WTC11 (cell line): Measurements from ENCODE around the gene MOGAT1. TPM values are rescaled to one million over a fixed set of nuclear protein-coding genes. Genes with fewer than 3 reads are reported as not detected.

ENCODE experiments used
- ATAC-seq: fragments of 200-7000 bp; cut with Tn5 transposase; 2 replicates; pipeline ENCODE4 v1.10.0; 2021; ENCODE audit warnings: mild to moderate bottlenecking, moderate library complexity
- CTCF ChIA-PET: fragments of 300-600 bp; sonication (Branson Sonifier 250); formaldehyde crosslinking; loops from one replicate; lab custom pipeline; 2021; ENCODE audit warnings: antibody characterized with exemption; lab: Charles Lee
- POLR2A ChIA-PET: fragments of 350-600 bp; sonication (Branson Sonifier 250); formaldehyde crosslinking; loops from one replicate; lab custom pipeline; 2021; ENCODE audit warnings: antibody characterized with exemption; lab: Charles Lee
- DNase-seq: peaks from one replicate; pipeline ENCODE4 v3.0.0; 2021; ENCODE audit warnings: low spot score
- H3K27ac Mint-ChIP-seq: 2 replicates; pipeline ENCODE4 v1.8.0; 2021; ENCODE audit warnings: mixed read lengths
- H3K27me3 Mint-ChIP-seq: 2 replicates; pipeline ENCODE4 v1.8.0; 2021; ENCODE audit warnings: low read depth, mild to moderate bottlenecking, moderate library complexity, mixed read lengths
- H3K36me3 Mint-ChIP-seq: 2 replicates; pipeline ENCODE4 v1.8.0; 2021; ENCODE audit warnings: mixed read lengths
- H3K4me1 Mint-ChIP-seq: 2 replicates; pipeline ENCODE4 v1.8.0; 2022; ENCODE audit warnings: mixed read lengths
- H3K4me3 Mint-ChIP-seq: 2 replicates; pipeline ENCODE4 v1.8.0; 2021; ENCODE audit warnings: mild to moderate bottlenecking, moderate library complexity, mixed read lengths
- H3K9me3 Mint-ChIP-seq: 2 replicates; pipeline ENCODE4 v1.8.0; 2021; ENCODE audit warnings: mixed read lengths
- ELF4 ChIP-seq: sonication (generic); formaldehyde crosslinking; IDR thresholded peaks from 2 replicates; pipeline ENCODE4 v1.8.1; 2022; ENCODE audit warnings: low read depth, mild to moderate bottlenecking, moderate library complexity, missing genetic modification reagents
- EMX1 ChIP-seq: fragments of 250-450 bp; sonication (Bioruptor Pico); IDR thresholded peaks from 2 replicates; pipeline ENCODE4 v1.8.0; 2021; ENCODE audit warnings: mild to moderate bottlenecking
- ESRRA ChIP-seq: sonication (generic); formaldehyde crosslinking; IDR thresholded peaks from 2 replicates; pipeline ENCODE4 v1.8.1; 2022; ENCODE audit warnings: mild to moderate bottlenecking, missing genetic modification reagents, borderline replicate concordance
- FOXK1 ChIP-seq: sonication (generic); formaldehyde crosslinking; IDR thresholded peaks from 2 replicates; pipeline ENCODE4 v1.8.0; 2022; ENCODE audit warnings: mild to moderate bottlenecking, moderate library complexity, missing genetic modification reagents
- GABPB1 ChIP-seq: sonication (generic); formaldehyde crosslinking; IDR thresholded peaks from 2 replicates; pipeline ENCODE4 v1.8.1; 2023; ENCODE audit warnings: mild to moderate bottlenecking, missing genetic modification reagents
- HMGA2 ChIP-seq: fragments of 250-450 bp; sonication (Bioruptor Pico); IDR thresholded peaks from 2 replicates; pipeline ENCODE4 v1.4.0; 2021; ENCODE audit warnings: mild to moderate bottlenecking, moderate library complexity
- NFATC4 ChIP-seq: fragments of 250-450 bp; sonication (Bioruptor Pico); IDR thresholded peaks from 2 replicates; pipeline ENCODE4 v1.9.0; 2021; ENCODE audit warnings: mild to moderate bottlenecking
- NR2C2 ChIP-seq: sonication (generic); formaldehyde crosslinking; IDR thresholded peaks from 2 replicates; pipeline ENCODE4 v1.8.0; 2022; ENCODE audit warnings: mild to moderate bottlenecking, missing genetic modification reagents
- NR3C1 ChIP-seq: sonication (generic); formaldehyde crosslinking; conservative IDR thresholded peaks from 2 replicates; pipeline ENCODE4 v1.8.1; 2023; ENCODE audit warnings: low read depth, mild to moderate bottlenecking, missing genetic modification reagents
- SOX15 ChIP-seq: fragments of 250-450 bp; sonication (Bioruptor Pico); IDR thresholded peaks from 2 replicates; pipeline ENCODE4 v1.9.0; 2021; ENCODE audit warnings: mild to moderate bottlenecking
- ZNF121 ChIP-seq: sonication (generic); formaldehyde crosslinking; IDR thresholded peaks from 2 replicates; pipeline ENCODE4 v1.8.0; 2023; ENCODE audit warnings: missing genetic modification reagents
- ZNF263 ChIP-seq: sonication (generic); formaldehyde crosslinking; IDR thresholded peaks from 2 replicates; pipeline ENCODE4 v1.8.1; 2022; ENCODE audit warnings: low read depth, mild to moderate bottlenecking, moderate library complexity, missing genetic modification reagents
- ZNF317 ChIP-seq: sonication (generic); formaldehyde crosslinking; IDR thresholded peaks from 2 replicates; pipeline ENCODE4 v1.8.1; 2023; ENCODE audit warnings: low read depth, mild to moderate bottlenecking, moderate library complexity, missing genetic modification reagents, borderline replicate concordance
- ZNF671 ChIP-seq: fragments of 250-450 bp; sonication (Bioruptor Pico); IDR thresholded peaks from 2 replicates; pipeline ENCODE4 v1.8.0; 2021; ENCODE audit warnings: mild to moderate bottlenecking
- total RNA-seq: library from RNA; stranded (reverse); gene quantifications from 3 replicates; pipeline ENCODE4 v1.2.3, GENCODE V29; 2021
- TF ChIP-seq, protein P1 (sequence below): sonication (generic); formaldehyde crosslinking; IDR thresholded peaks from 2 replicates; pipeline ENCODE4 v1.8.0; 2022; ENCODE audit warnings: mild to moderate bottlenecking, missing genetic modification reagents
- TF ChIP-seq, protein P2 (sequence below): sonication (generic); formaldehyde crosslinking; IDR thresholded peaks from 2 replicates; pipeline ENCODE4 v1.8.0; 2022; ENCODE audit warnings: mild to moderate bottlenecking, missing genetic modification reagents
- TF ChIP-seq, protein P3 (sequence below): sonication (generic); formaldehyde crosslinking; IDR thresholded peaks from 2 replicates; pipeline ENCODE4 v1.8.0; 2022; ENCODE audit warnings: mild to moderate bottlenecking, missing genetic modification reagents
- TF ChIP-seq, protein P4 (sequence below): sonication (generic); formaldehyde crosslinking; IDR thresholded peaks from 2 replicates; pipeline ENCODE4 v1.8.1; 2022; ENCODE audit warnings: mild to moderate bottlenecking, moderate library complexity, missing genetic modification reagents
- TF ChIP-seq, protein P5 (sequence below): sonication (generic); formaldehyde crosslinking; IDR thresholded peaks from 2 replicates; pipeline ENCODE4 v1.8.0; 2022; ENCODE audit warnings: mild to moderate bottlenecking, missing genetic modification reagents
- TF ChIP-seq, protein P6 (sequence below): sonication (generic); formaldehyde crosslinking; IDR thresholded peaks from 2 replicates; pipeline ENCODE4 v1.8.0; 2023; ENCODE audit warnings: mild to moderate bottlenecking, missing genetic modification reagents

Gene MOGAT1
- total RNA-seq, 1 experiment from 2014 or later: 0.72 TPM

DNA sequence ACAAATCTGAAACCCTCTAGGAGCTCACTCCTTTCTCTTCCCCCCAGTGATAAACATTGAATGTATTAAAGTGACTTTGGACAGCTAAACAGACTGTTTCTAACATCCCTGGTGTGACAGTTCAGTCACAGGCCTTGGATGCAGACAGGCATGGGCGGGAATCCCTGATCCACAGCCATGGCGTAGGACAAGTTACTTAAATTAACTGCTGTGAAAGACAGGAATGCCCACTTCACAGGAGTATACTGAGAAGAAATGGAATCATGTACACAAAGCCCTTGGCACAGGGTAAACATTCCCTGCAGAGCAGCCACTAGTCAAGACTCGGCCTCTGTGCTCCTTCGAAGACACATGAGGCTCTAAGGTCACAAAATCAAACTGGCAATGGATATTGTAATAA, 49.6 kb upstream of the MOGAT1 start:
- Mint-ChIP-seq H3K27ac (no peak overlapping the region), H3K27me3 (no peaks in the 10 kb centered on the region), H3K4me3 (no peak overlapping the region), H3K36me3 (peaks cover 49% of the 10 kb centered on the region), H3K4me1 (no peaks in the 10 kb centered on the region), H3K9me3 (no peaks in the 10 kb centered on the region)
- ChIA-PET CTCF (no interaction called here), POLR2A (no interaction called here)
- TF ChIP-seq FOXK1 (CRISPR knock-in tag) (no peak), HMGA2 (CRISPR knock-in tag) (no peak), ESRRA (CRISPR knock-in tag) (no peak), ELF4 (CRISPR knock-in tag) (no peak), SOX15 (CRISPR knock-in tag) (no peak), ZNF671 (CRISPR knock-in tag) (no peak)
- TF ChIP-seq, protein P1, sequence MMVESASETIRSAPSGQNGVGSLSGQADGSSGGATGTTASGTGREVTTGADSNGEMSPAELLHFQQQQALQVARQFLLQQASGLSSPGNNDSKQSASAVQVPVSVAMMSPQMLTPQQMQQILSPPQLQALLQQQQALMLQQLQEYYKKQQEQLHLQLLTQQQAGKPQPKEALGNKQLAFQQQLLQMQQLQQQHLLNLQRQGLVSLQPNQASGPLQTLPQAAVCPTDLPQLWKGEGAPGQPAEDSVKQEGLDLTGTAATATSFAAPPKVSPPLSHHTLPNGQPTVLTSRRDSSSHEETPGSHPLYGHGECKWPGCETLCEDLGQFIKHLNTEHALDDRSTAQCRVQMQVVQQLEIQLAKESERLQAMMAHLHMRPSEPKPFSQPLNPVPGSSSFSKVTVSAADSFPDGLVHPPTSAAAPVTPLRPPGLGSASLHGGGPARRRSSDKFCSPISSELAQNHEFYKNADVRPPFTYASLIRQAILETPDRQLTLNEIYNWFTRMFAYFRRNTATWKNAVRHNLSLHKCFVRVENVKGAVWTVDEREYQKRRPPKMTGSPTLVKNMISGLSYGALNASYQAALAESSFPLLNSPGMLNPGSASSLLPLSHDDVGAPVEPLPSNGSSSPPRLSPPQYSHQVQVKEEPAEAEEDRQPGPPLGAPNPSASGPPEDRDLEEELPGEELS (CRISPR knock-in tag): no peak
- DNase-seq (no peak), ATAC-seq (no peak)

DNA sequence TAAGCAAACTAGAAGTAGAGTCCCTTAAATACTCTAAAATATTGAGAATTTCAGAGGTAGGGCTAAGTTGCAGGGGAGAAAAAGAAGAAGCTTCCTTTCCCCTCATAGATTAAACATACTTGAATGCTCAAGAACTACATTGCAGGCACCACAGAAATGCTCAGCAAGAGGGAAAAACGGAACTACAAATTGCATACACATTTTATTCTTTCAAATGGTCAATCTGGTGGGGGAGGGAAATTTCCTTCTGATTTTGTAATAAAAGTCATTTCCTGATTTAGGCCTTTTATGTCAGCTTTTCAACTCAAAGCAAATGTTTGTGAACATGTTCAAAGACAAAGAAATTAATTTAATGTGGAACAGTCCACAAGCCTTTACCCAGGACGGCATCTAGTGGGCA, 48.5 kb upstream of the MOGAT1 start:
- H3K9me3 Mint-ChIP-seq: no peaks in the 10 kb centered on the region
- no peak for ATAC-seq
- no peaks in the 10 kb centered on the region for H3K27me3 Mint-ChIP-seq
- POLR2A ChIA-PET: no interaction called here
- TF ChIP-seq EMX1 (no peak), ESRRA (CRISPR knock-in tag) (no peak), NFATC4 (no peak), ZNF121 (CRISPR knock-in tag) (no peak), ZNF671 (CRISPR knock-in tag) (no peak), ZNF263 (CRISPR knock-in tag) (no peak), GABPB1 (CRISPR knock-in tag) (no peak), NR2C2 (CRISPR knock-in tag) (no peak), ZNF317 (no peak), NR3C1 (no peak)
- TF ChIP-seq, protein P2, sequence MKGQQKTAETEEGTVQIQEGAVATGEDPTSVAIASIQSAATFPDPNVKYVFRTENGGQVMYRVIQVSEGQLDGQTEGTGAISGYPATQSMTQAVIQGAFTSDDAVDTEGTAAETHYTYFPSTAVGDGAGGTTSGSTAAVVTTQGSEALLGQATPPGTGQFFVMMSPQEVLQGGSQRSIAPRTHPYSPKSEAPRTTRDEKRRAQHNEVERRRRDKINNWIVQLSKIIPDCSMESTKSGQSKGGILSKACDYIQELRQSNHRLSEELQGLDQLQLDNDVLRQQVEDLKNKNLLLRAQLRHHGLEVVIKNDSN (CRISPR knock-in tag): no peak
- TF ChIP-seq, protein P3, sequence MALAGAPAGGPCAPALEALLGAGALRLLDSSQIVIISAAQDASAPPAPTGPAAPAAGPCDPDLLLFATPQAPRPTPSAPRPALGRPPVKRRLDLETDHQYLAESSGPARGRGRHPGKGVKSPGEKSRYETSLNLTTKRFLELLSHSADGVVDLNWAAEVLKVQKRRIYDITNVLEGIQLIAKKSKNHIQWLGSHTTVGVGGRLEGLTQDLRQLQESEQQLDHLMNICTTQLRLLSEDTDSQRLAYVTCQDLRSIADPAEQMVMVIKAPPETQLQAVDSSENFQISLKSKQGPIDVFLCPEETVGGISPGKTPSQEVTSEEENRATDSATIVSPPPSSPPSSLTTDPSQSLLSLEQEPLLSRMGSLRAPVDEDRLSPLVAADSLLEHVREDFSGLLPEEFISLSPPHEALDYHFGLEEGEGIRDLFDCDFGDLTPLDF: no peak
- TF ChIP-seq, protein P4, sequence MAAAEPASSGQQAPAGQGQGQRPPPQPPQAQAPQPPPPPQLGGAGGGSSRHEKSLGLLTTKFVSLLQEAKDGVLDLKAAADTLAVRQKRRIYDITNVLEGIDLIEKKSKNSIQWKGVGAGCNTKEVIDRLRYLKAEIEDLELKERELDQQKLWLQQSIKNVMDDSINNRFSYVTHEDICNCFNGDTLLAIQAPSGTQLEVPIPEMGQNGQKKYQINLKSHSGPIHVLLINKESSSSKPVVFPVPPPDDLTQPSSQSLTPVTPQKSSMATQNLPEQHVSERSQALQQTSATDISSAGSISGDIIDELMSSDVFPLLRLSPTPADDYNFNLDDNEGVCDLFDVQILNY (CRISPR knock-in tag): no peak
- TF ChIP-seq, protein P5, sequence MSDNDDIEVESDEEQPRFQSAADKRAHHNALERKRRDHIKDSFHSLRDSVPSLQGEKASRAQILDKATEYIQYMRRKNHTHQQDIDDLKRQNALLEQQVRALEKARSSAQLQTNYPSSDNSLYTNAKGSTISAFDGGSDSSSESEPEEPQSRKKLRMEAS: no peak
- TF ChIP-seq, protein P6, sequence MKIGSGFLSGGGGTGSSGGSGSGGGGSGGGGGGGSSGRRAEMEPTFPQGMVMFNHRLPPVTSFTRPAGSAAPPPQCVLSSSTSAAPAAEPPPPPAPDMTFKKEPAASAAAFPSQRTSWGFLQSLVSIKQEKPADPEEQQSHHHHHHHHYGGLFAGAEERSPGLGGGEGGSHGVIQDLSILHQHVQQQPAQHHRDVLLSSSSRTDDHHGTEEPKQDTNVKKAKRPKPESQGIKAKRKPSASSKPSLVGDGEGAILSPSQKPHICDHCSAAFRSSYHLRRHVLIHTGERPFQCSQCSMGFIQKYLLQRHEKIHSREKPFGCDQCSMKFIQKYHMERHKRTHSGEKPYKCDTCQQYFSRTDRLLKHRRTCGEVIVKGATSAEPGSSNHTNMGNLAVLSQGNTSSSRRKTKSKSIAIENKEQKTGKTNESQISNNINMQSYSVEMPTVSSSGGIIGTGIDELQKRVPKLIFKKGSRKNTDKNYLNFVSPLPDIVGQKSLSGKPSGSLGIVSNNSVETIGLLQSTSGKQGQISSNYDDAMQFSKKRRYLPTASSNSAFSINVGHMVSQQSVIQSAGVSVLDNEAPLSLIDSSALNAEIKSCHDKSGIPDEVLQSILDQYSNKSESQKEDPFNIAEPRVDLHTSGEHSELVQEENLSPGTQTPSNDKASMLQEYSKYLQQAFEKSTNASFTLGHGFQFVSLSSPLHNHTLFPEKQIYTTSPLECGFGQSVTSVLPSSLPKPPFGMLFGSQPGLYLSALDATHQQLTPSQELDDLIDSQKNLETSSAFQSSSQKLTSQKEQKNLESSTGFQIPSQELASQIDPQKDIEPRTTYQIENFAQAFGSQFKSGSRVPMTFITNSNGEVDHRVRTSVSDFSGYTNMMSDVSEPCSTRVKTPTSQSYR (CRISPR knock-in tag): no peak
- TF ChIP-seq, all 79 proteins: peak for 0
- CTCF ChIA-PET: no interaction called here
- Mint-ChIP-seq H3K36me3 (peaks cover 59% of the 10 kb centered on the region), H3K4me3 (no peak overlapping the region), H3K4me1 (no peaks in the 10 kb centered on the region), H3K27ac (no peak overlapping the region)
- no peak for DNase-seq
